Upper lobe of left lung (tissue), 6 donors: ENCODE measurements around the gene C6orf62. TPM values are rescaled to one million over a fixed set of nuclear protein-coding genes. Genes with fewer than 3 reads are reported as not detected.
"Not testable (repeated sequence)": the region's sequence is repeated elsewhere in the genome, so short reads cannot be mapped to it uniquely, and the experiment has no call there.

Experiments used
- ATAC-seq, 2 donors: fragments of 200-7000 bp; cut with Tn5 transposase; one replicate each; pipeline ENCODE4 v1.9.1; 2022; ENCODE audit warnings: mild to moderate bottlenecking in 2 of 2, moderate library complexity in 2 of 2; ENCODE audit not compliant: low FRiP score in 2 of 2
- DNase-seq, 2 donors: peaks; one replicate each; pipeline ENCODE4 v3.0.0-alpha.2; 2019 to 2020
- H3K27ac ChIP-seq, 4 donors: fragments of 200-600 bp; sonication (generic); one replicate each; pipeline ENCODE4 v1.5.1; 2016 to 2019
- H3K27me3 ChIP-seq, 4 donors: fragments of 200-600 bp; sonication (generic); one replicate each; pipeline ENCODE4 v1.5.1; 2017 to 2019
- H3K36me3 ChIP-seq, 4 donors: fragments of 200-600 bp; sonication (generic); one replicate each; pipeline ENCODE4 v1.5.1; 2016 to 2019
- H3K4me1 ChIP-seq, 4 donors: fragments of 200-600 bp; sonication (generic); one replicate each; pipeline ENCODE4 v1.5.1; 2018 to 2019
- H3K4me3 ChIP-seq, 4 donors: fragments of 200-600 bp; sonication (generic); one replicate each; pipeline ENCODE4 v1.5.1; 2017 to 2019; ENCODE audit warnings: mild to moderate bottlenecking in 2 of 4, moderate library complexity in 1 of 4
- H3K9me3 ChIP-seq, 4 donors: fragments of 200-600 bp; sonication (generic); one replicate each; pipeline ENCODE4 v1.5.1; 2018 to 2019
- CTCF ChIP-seq, 6 experiments: fragments of 450-650 bp in 4 of 6; fragments of 200-600 bp in 2 of 6; sonication (generic) in 2 of 6; IDR thresholded peaks; one replicate each; pipeline ENCODE4 v1.5.1; 2016 to 2019; ENCODE audit warnings: antibody characterized with exemption in 6 of 6
- EP300 ChIP-seq, 4 donors: sonication (generic); formaldehyde crosslinking; IDR thresholded peaks; one replicate each; pipeline ENCODE4 v1.5.1; 2017; ENCODE audit warnings: antibody characterized with exemption in 4 of 4, control low read depth in 2 of 4
- POLR2A ChIP-seq, 4 donors: fragments of 450-650 bp; IDR thresholded peaks; one replicate each; pipeline ENCODE4 v1.5.1; 2016 to 2017; ENCODE audit warnings: antibody characterized with exemption in 4 of 4, mild to moderate bottlenecking in 2 of 4
- POLR2AphosphoS5 ChIP-seq, 2 donors: sonication (generic); formaldehyde crosslinking; IDR thresholded peaks; one replicate each; pipeline ENCODE4 v1.5.1; 2017; ENCODE audit warnings: antibody characterized with exemption in 2 of 2
- WGBS, 2 donors: methylation state at CpG; one replicate each; pipeline ENCODE4 v1.1.5; 2017 to 2018; 5-methylcytosine and 5-hydroxymethylcytosine counted together
- total RNA-seq, 6 donors: library from RNA; depleted of rRNA in 4 of 6; stranded (reverse); fragments of >200 nt in 4 of 6; gene quantifications; one replicate each; pipeline versions ENCODE4 v1.1.0 to v1.2.1, GENCODE V29; 2016 to 2021
- donor health status: DM: no; HTN: no; CAD: no; lungs with moderate emphysema.
- donor health status: DM: no; HTN: yes; CAD: no; lungs with severe emphysema.

Gene C6orf62
- total RNA-seq, 6 donors from 2014 or later: 41.9 to 131 (median 95.3) TPM

- Histone ChIP-seq H3K9me3 (no peaks in the 10 kb centered on the region), H3K4me1 (peaks cover 0 to 2% (median 0%) of the 10 kb centered on the region in 4 donors), H3K27me3 (no peaks in the 10 kb centered on the region), H3K4me3 (no peak overlapping the region), H3K36me3 (no peaks in the 10 kb centered on the region), H3K27ac (no peak overlapping the region)
- WGBS, 2 donors: 78 to 89% methylated on average over 6 of the region's 6 CpGs
- TF ChIP-seq POLR2A (IDR thresholded peaks at IDR 0.05) (no peak), CTCF (IDR thresholded peaks at IDR 0.05) (no peak), POLR2AphosphoS5 (IDR thresholded peaks at IDR 0.05) (no peak), EP300 (IDR thresholded peaks at IDR 0.05) (no peak)
- ATAC-seq (peak in 1 of 2 donors; percentile 46), DNase-seq (no peak)
Observed at GRCh38 chr6:24757611-24758010, 38.7 kb upstream of the C6orf62 start.

- H3K36me3 ChIP-seq: no peaks in the 10 kb centered on the region
- no peak overlapping the region for H3K4me3 ChIP-seq
- H3K27ac ChIP-seq: no peak overlapping the region
- ATAC-seq (no peak), DNase-seq (no peak)
- peaks cover 0 to 2% (median 0%) of the 10 kb centered on the region in 4 donors for H3K4me1 ChIP-seq
- TF ChIP-seq EP300 (IDR thresholded peaks at IDR 0.05): no peak
- TF ChIP-seq POLR2AphosphoS5 (IDR thresholded peaks at IDR 0.05): no peak
- no peak for TF ChIP-seq CTCF (IDR thresholded peaks at IDR 0.05)
- TF ChIP-seq POLR2A (IDR thresholded peaks at IDR 0.05): no peak
- H3K27me3 ChIP-seq: no peaks in the 10 kb centered on the region
- no peaks in the 10 kb centered on the region for H3K9me3 ChIP-seq
Observed at GRCh38 chr6:24755279-24755678, 36.3 kb upstream of the C6orf62 start.

GRCh38 chr6:24754378-24754777 lies 35.4 kb upstream of the C6orf62 start:
- not testable (repeated sequence) for H3K4me1 ChIP-seq, DNase-seq, H3K27ac ChIP-seq, H3K36me3 ChIP-seq, H3K27me3 ChIP-seq, H3K9me3 ChIP-seq, H3K4me3 ChIP-seq, ATAC-seq
- 93 to 94% methylated on average over 4 of the region's 4 CpGs for WGBS, 2 donors

GRCh38 chr6:24753545-24753944 lies 34.6 kb upstream of the C6orf62 start:
- 67 to 80% methylated on average over 2 of the region's 2 CpGs for WGBS, 2 donors
- Histone ChIP-seq H3K36me3 (no peaks in the 10 kb centered on the region), H3K27me3 (no peaks in the 10 kb centered on the region), H3K4me3 (no peak overlapping the region), H3K4me1 (peaks cover 0 to 2% (median 0%) of the 10 kb centered on the region in 4 donors), H3K9me3 (no peaks in the 10 kb centered on the region), H3K27ac (no peak overlapping the region)
- TF ChIP-seq POLR2A (IDR thresholded peaks at IDR 0.05) (no peak), CTCF (IDR thresholded peaks at IDR 0.05) (no peak), EP300 (IDR thresholded peaks at IDR 0.05) (no peak), POLR2AphosphoS5 (IDR thresholded peaks at IDR 0.05) (no peak)
- ATAC-seq (no peak), DNase-seq (no peak)

GRCh38 chr6:24752917-24753492 lies 34.1 kb upstream of the C6orf62 start:
- 87 to 91% methylated on average over 1 of the region's 1 CpG for WGBS, 2 donors
- Histone ChIP-seq H3K27ac (no peak overlapping the region), H3K9me3 (no peaks in the 10 kb centered on the region), H3K36me3 (no peaks in the 10 kb centered on the region), H3K4me3 (no peak overlapping the region), H3K4me1 (peaks cover 0 to 2% (median 0%) of the 10 kb centered on the region in 4 donors), H3K27me3 (no peaks in the 10 kb centered on the region)
- DNase-seq (no peak), ATAC-seq (no peak)
- TF ChIP-seq CTCF (IDR thresholded peaks at IDR 0.05): no peak
- no peak for TF ChIP-seq POLR2AphosphoS5 (IDR thresholded peaks at IDR 0.05)
- TF ChIP-seq POLR2A (IDR thresholded peaks at IDR 0.05): no peak
- no peak for TF ChIP-seq EP300 (IDR thresholded peaks at IDR 0.05)
